Panc1 (cell line): ENCODE data around the gene ASPRV1.

ENCODE experiments used
- POLR2AphosphoS5 ChIP-seq: IDR thresholded peaks from 2 replicates; pipeline ENCODE4 v1.6.1; 2012; ENCODE audit warnings: mild to moderate bottlenecking, low read depth, low read length, moderate library complexity
- TF ChIP-seq, protein P1 (sequence below), 2 experiments: IDR thresholded peaks; 2 replicates each; pipeline ENCODE4 v1.6.1; 2011 to 2012; ENCODE audit warnings: low read depth in 2 of 2, control low read depth in 1 of 2, low read length in 1 of 2, mild to moderate bottlenecking in 1 of 2, moderate library complexity in 1 of 2; ENCODE audit not compliant: insufficient read depth in 1 of 2

DNA sequence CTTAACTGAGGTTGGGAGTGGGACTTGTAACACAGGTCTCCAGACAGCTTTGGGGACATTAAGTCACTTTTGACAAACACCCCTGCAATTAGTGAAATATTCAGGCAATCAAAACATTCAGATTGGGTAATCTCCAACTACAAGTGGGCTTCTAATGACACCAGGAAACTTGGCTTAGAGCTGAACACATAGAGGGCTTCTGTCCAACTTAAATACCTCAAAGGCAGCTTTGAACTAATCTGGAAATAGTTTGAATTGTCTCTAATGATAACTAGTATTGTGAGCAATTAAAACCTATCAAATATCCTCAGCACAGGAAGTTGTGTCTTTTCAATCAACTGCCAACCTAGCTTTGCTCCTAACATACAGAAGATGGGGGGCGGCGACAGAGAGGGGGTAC, 5.1 kb upstream of the ASPRV1 start:
- TF ChIP-seq, protein P1, sequence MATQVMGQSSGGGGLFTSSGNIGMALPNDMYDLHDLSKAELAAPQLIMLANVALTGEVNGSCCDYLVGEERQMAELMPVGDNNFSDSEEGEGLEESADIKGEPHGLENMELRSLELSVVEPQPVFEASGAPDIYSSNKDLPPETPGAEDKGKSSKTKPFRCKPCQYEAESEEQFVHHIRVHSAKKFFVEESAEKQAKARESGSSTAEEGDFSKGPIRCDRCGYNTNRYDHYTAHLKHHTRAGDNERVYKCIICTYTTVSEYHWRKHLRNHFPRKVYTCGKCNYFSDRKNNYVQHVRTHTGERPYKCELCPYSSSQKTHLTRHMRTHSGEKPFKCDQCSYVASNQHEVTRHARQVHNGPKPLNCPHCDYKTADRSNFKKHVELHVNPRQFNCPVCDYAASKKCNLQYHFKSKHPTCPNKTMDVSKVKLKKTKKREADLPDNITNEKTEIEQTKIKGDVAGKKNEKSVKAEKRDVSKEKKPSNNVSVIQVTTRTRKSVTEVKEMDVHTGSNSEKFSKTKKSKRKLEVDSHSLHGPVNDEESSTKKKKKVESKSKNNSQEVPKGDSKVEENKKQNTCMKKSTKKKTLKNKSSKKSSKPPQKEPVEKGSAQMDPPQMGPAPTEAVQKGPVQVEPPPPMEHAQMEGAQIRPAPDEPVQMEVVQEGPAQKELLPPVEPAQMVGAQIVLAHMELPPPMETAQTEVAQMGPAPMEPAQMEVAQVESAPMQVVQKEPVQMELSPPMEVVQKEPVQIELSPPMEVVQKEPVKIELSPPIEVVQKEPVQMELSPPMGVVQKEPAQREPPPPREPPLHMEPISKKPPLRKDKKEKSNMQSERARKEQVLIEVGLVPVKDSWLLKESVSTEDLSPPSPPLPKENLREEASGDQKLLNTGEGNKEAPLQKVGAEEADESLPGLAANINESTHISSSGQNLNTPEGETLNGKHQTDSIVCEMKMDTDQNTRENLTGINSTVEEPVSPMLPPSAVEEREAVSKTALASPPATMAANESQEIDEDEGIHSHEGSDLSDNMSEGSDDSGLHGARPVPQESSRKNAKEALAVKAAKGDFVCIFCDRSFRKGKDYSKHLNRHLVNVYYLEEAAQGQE (IDR thresholded peaks at IDR 0.05; ENCODE audit: insufficient read depth in 1 of 2, low read depth in 2 of 2, low read length in 1 of 2), result no peak
- TF ChIP-seq POLR2AphosphoS5, result no peak
